Hepatocyte (in vitro differentiated cells): Measurements from ENCODE around the gene POU2AF1. TPM values are rescaled to one million over a fixed set of nuclear protein-coding genes. Genes with fewer than 3 reads are reported as not detected.

Experiments
- DNase-seq: peaks from one replicate; pipeline ENCODE4 v3.0.0-alpha.2; 2016; ENCODE audit warnings: low spot score
- H2AFZ ChIP-seq: fragments of 200-600 bp; sonication (generic); 2 replicates; pipeline ENCODE4 v1.6.0; 2016; ENCODE audit warnings: antibody characterized with exemption, mild to moderate bottlenecking
- H3K27ac ChIP-seq: fragments of 200-600 bp; sonication (generic); 2 replicates; pipeline ENCODE4 v1.5.1; 2016; ENCODE audit warnings: mild to moderate bottlenecking
- H3K27me3 ChIP-seq: fragments of 200-600 bp; sonication (generic); 2 replicates; pipeline ENCODE4 v1.6.1; 2016
- H3K36me3 ChIP-seq: fragments of 200-600 bp; sonication (generic); replicated peaks from 2 replicates; pipeline ENCODE4 v1.5.1; 2016; ENCODE audit warnings: low read depth; ENCODE audit not compliant: insufficient read depth
- H3K4me1 ChIP-seq: fragments of 200-600 bp; sonication (generic); 2 replicates; pipeline ENCODE4 v1.5.1; 2016; ENCODE audit warnings: mild to moderate bottlenecking, moderate library complexity; ENCODE audit not compliant: insufficient read depth
- H3K4me2 ChIP-seq: fragments of 200-600 bp; sonication (generic); 2 replicates; pipeline ENCODE4 v1.6.0; 2016
- H3K4me3 ChIP-seq: fragments of 200-600 bp; sonication (generic); 2 replicates; pipeline ENCODE4 v1.5.1; 2016; ENCODE audit warnings: mild to moderate bottlenecking
- H3K79me2 ChIP-seq: fragments of 200-600 bp; sonication (generic); 2 replicates; pipeline ENCODE4 v1.6.0; 2017; ENCODE audit warnings: mild to moderate bottlenecking
- H3K9me2 ChIP-seq: fragments of 200-600 bp; sonication (generic); replicated peaks from 2 replicates; pipeline ENCODE4 v1.6.0; 2017; ENCODE audit warnings: mild to moderate bottlenecking; ENCODE audit not compliant: insufficient read depth
- H3K9me3 ChIP-seq: fragments of 200-600 bp; sonication (generic); 2 replicates; pipeline ENCODE4 v1.5.1; 2016; ENCODE audit warnings: low read depth, mild to moderate bottlenecking
- H4K20me1 ChIP-seq: fragments of 200-600 bp; sonication (generic); 2 replicates; pipeline ENCODE4 v1.6.0; 2016; ENCODE audit warnings: mild to moderate bottlenecking; ENCODE audit not compliant: insufficient read depth, poor library complexity, severe bottlenecking
- CTCF ChIP-seq: fragments of 200-600 bp; sonication (generic); IDR thresholded peaks from 2 replicates; pipeline ENCODE4 v1.5.1; 2016; ENCODE audit warnings: antibody characterized with exemption, mild to moderate bottlenecking; ENCODE audit not compliant: poor library complexity
- EZH2 ChIP-seq: fragments of 200-600 bp; sonication (generic); IDR thresholded peaks from 2 replicates; pipeline ENCODE4 v1.6.1; 2016; ENCODE audit warnings: antibody characterized with exemption, mild to moderate bottlenecking, borderline replicate concordance
- EZH2phosphoT487 ChIP-seq: fragments of 200-600 bp; sonication (generic); IDR thresholded peaks from one replicate; pipeline ENCODE4 v1.6.1; 2018; ENCODE audit warnings: antibody characterized with exemption, mild to moderate bottlenecking, low read depth, moderate library complexity; ENCODE audit not compliant: unreplicated experiment, severe bottlenecking
- WGBS: methylation state at CpG from one replicate; pipeline ENCODE4 v1.1.6; 2016; ENCODE audit warnings: low lambda C conversion rate; ENCODE audit errors: missing lambda C conversion rate; 5-methylcytosine and 5-hydroxymethylcytosine counted together
- polyA plus RNA-seq: library from polyadenylated mRNA; unstranded; fragments of >200 nt; fragmentation: Nextera tagmentation; extraction: Ambion mirVana; gene quantifications from 2 replicates; pipeline ENCODE4 v1.2.1, GENCODE V29; 2016
- total RNA-seq: library from RNA; depleted of rRNA; stranded (reverse); fragments of >200 nt; gene quantifications from 2 replicates; pipeline ENCODE4 v1.2.3, GENCODE V29; 2014

The POU2AF1 gene
- total and polyA plus RNA-seq, 2 experiments from 2014 or later = 0.06 to 0.23 TPM

- Histone ChIP-seq H3K79me2 (no peaks in the 10 kb centered on the region), H3K27me3 (no peaks in the 10 kb centered on the region), H3K4me2 (no peak overlapping the region), H3K27ac (no peak overlapping the region), H4K20me1 (no peaks in the 10 kb centered on the region), H3K4me3 (no peak overlapping the region), H3K9me2 (no peaks in the 10 kb centered on the region), H3K4me1 (peaks cover 16% of the 10 kb centered on the region), H3K36me3 (no peaks in the 10 kb centered on the region), H2AFZ (no peak overlapping the region), H3K9me3 (no peaks in the 10 kb centered on the region)
- TF ChIP-seq CTCF = no peak
- no peak for TF ChIP-seq EZH2
- TF ChIP-seq EZH2phosphoT487 = no peak
- no peak for DNase-seq
- WGBS = 74% methylated on average over 6 of the region's 6 CpGs
Measured at GRCh38 chr11:111347002-111347722, 31.9 kb downstream of the POU2AF1 start.

- H4K20me1 ChIP-seq = no peaks in the 10 kb centered on the region
- no peak overlapping the region for H3K4me3 ChIP-seq
- no peaks in the 10 kb centered on the region for H3K36me3 ChIP-seq
- 57% methylated on average over 3 of the region's 3 CpGs for WGBS
- H3K4me2 ChIP-seq = no peak overlapping the region
- H3K27ac ChIP-seq = peak overlapping the region; percentile 6
- H3K79me2 ChIP-seq = no peaks in the 10 kb centered on the region
- TF ChIP-seq EZH2phosphoT487 (no peak), CTCF (no peak), EZH2 (no peak)
- no peaks in the 10 kb centered on the region for H3K9me3 ChIP-seq
- no peaks in the 10 kb centered on the region for H3K4me1 ChIP-seq
- no peak overlapping the region for H2AFZ ChIP-seq
- peak; percentile 49 for DNase-seq
- no peaks in the 10 kb centered on the region for H3K9me2 ChIP-seq
- no peaks in the 10 kb centered on the region for H3K27me3 ChIP-seq
Measured at GRCh38 chr11:111344032-111344431, 35.0 kb downstream of the POU2AF1 start.

GRCh38 chr11:111342329-111342728 is 36.7 kb downstream of the POU2AF1 start:
- no peaks in the 10 kb centered on the region for H3K9me2 ChIP-seq
- WGBS = 81% methylated on average over 3 of the region's 3 CpGs
- no peaks in the 10 kb centered on the region for H3K27me3 ChIP-seq
- H3K27ac ChIP-seq = no peak overlapping the region
- no peaks in the 10 kb centered on the region for H3K79me2 ChIP-seq
- no peaks in the 10 kb centered on the region for H3K36me3 ChIP-seq
- no peaks in the 10 kb centered on the region for H3K4me1 ChIP-seq
- no peak for TF ChIP-seq CTCF
- TF ChIP-seq EZH2 = no peak
- TF ChIP-seq EZH2phosphoT487 = no peak
- H2AFZ ChIP-seq = no peak overlapping the region
- no peaks in the 10 kb centered on the region for H4K20me1 ChIP-seq
- H3K4me3 ChIP-seq = no peak overlapping the region
- H3K9me3 ChIP-seq = no peaks in the 10 kb centered on the region
- no peak for DNase-seq
- no peak overlapping the region for H3K4me2 ChIP-seq
